GM12891 (cell line): Measurements from ENCODE around the gene MAP3K20.
"Not testable (repeated sequence)": the region's sequence is repeated elsewhere in the genome, so short reads cannot be mapped to it uniquely, and the experiment has no call there.

Experiments used
- DNase-seq: peaks from one replicate; pipeline ENCODE4 v3.0.0; 2011; ENCODE audit warnings: low spot score; ENCODE audit not compliant: insufficient read length
- FAIRE-seq: peaks from 2 replicates; lab custom pipeline; 2011; peaks lifted over from hg19 to GRCh38; lab: Jason Lieb, UNC
- PAX5 ChIP-seq: IDR thresholded peaks from 2 replicates; pipeline ENCODE4 v1.6.1; 2011; ENCODE audit warnings: low read length, moderate library complexity, mild to moderate bottlenecking; ENCODE audit not compliant: insufficient read depth, severe bottlenecking
- POLR2A ChIP-seq: IDR thresholded peaks from 2 replicates; pipeline ENCODE4 v1.6.1; 2011; ENCODE audit warnings: low read depth, low read length, control low read depth
- POLR2AphosphoS5 ChIP-seq: IDR thresholded peaks from 2 replicates; pipeline ENCODE4 v1.6.1; 2011; ENCODE audit warnings: low read depth, low read length, control low read depth
- POU2F2 ChIP-seq: IDR thresholded peaks from 2 replicates; pipeline ENCODE4 v1.6.1; 2011; ENCODE audit warnings: low read depth, mild to moderate bottlenecking, control low read depth, low read length, moderate library complexity
- SPI1 ChIP-seq: IDR thresholded peaks from 2 replicates; pipeline ENCODE4 v1.6.1; 2011; ENCODE audit warnings: low read depth, low read length, control low read depth
- TAF1 ChIP-seq: IDR thresholded peaks from 2 replicates; pipeline ENCODE4 v1.6.1; 2011; ENCODE audit warnings: low read depth, low read length, control low read depth

MAP3K20 gene

DNA sequence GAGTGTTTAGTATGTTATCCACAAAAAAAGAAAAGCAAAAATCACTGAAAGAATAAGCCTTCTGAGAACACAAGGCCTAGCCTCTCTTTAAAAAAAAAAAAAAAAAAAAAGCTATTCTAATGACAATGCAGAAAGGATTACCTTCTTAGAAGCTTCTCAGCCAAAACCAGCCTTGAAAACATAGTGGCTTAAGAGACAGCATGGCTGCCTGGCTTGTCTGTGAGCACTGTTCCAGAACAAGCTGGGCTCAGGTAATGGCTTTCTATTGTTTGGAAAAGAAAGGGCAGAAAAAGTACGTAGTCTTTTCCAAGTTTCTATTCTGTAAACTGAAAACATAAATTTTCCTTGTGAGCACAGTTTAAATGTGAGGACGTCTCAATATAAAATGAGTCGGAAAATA, 119.5 kb downstream of the MAP3K20 start:
- DNase-seq (no peak), FAIRE-seq (no peak)
- TF ChIP-seq SPI1 (no peak), POU2F2 (no peak), POLR2AphosphoS5 (no peak), PAX5 (no peak), TAF1 (no peak), POLR2A (no peak)

- DNase-seq (no peak), FAIRE-seq (no peak)
- no peak for TF ChIP-seq PAX5
- TF ChIP-seq POU2F2: no peak
- TF ChIP-seq POLR2A: no peak
- no peak for TF ChIP-seq TAF1
- TF ChIP-seq POLR2AphosphoS5: no peak
- TF ChIP-seq SPI1: no peak
Observed at GRCh38 chr2:173196080-173196479, 120.4 kb downstream of the MAP3K20 start.

- FAIRE-seq (no peak), DNase-seq (no peak)
- no peak for TF ChIP-seq POLR2AphosphoS5
- TF ChIP-seq PAX5: no peak
- TF ChIP-seq POU2F2: no peak
- no peak for TF ChIP-seq POLR2A
- no peak for TF ChIP-seq SPI1
- TF ChIP-seq TAF1: no peak
Observed at GRCh38 chr2:173196638-173197037, 121.0 kb downstream of the MAP3K20 start.

DNA sequence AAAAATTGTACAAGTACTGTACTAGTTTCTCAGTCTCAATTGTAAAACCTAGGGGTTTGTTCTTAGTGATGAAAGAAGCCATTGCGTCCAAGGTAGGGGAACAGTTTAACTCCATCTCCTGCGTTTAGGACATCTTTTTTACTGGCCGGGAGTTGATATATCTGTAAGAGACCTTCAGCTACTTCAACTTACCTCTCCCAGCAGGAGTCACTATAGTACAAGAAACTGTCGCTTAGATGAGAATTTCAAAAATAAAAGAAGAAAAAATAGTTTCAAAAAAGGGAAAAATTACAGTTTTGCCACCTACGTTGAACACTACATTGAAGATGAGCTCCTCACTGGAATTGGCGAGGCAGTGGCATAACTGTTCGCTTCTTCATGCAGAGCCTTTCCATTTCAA, 122.7 kb downstream of the MAP3K20 start:
- no peak for DNase-seq
- FAIRE-seq: no peak
- TF ChIP-seq POLR2A (no peak), PAX5 (no peak), TAF1 (no peak)

- DNase-seq: no peak
- no peak for FAIRE-seq
- TF ChIP-seq POU2F2 (no peak), POLR2AphosphoS5 (no peak), TAF1 (no peak), POLR2A (no peak), PAX5 (no peak), SPI1 (no peak)
Observed at GRCh38 chr2:173199294-173199693, 123.6 kb downstream of the MAP3K20 start.

DNA sequence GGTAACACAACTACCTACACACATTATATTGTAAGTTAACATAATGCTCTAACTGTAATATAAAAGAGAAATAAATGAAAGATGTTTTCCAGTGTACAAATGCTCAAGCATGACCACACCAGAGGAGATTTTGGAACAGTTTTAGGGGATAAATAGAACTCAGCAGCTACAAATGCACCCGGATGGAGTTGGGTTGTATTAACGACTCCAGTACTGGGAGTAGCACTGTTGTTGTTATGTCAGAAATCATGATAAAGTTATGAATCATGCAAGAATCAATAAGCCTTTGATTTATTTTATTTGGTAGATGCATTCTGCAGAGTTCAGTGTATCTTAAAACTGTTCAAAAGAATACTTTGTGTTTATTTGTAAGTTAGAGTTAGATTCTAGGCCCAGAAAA, 126.9 kb downstream of the MAP3K20 start:
- TF ChIP-seq TAF1 (no peak), SPI1 (no peak), POU2F2 (no peak), POLR2AphosphoS5 (no peak), PAX5 (no peak), POLR2A (no peak)
- FAIRE-seq (no peak), DNase-seq (no peak)

GRCh38 chr2:173204316-173204715, 128.7 kb downstream of the MAP3K20 start:
- FAIRE-seq (no peak), DNase-seq (no peak)
- TF ChIP-seq POU2F2 (no peak), POLR2A (no peak), POLR2AphosphoS5 (no peak), TAF1 (no peak), SPI1 (no peak), PAX5 (no peak)

DNA sequence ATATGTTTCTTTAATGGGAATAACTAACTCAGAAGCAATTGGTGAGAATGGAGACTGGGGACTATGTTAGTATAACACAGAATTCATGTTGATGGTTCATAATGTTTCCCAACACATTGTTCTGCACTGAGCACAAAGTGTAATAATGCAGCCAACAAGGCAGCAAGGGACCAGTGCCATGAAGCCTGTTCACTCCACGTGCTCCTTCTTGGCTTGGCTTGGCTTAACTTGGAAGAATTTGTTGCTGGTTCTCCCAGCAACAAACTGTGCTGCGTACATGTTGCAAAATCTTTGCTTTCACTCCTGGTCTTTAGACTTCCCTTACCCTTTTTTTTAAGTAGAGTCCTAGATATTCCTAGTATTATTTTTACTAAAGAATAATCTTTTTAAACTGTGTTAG, 129.7 kb downstream of the MAP3K20 start:
- FAIRE-seq (peak; percentile 16), DNase-seq (no peak)
- TF ChIP-seq TAF1 (no peak), POLR2A (no peak), PAX5 (no peak), SPI1 (no peak), POU2F2 (no peak), POLR2AphosphoS5 (no peak)

DNA sequence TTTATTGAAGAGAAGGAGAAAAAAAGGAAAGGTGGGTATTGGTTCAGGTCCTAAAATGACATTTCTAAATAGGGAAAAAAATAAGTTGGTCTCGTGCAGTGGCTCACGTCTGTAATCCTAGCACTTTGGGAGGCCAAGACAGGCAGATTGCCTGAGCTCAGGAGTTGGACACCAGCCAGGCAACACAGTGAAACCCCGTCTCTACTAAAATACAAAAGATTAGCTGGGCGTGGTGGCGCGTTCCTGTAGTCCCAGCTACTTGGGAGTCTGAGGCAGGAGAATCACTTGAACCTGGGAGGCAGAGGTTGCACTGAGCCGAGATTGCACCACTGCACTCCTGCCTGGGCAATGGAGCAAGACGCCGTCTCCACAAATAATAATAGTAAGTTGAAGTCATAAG, 131.5 kb downstream of the MAP3K20 start:
- DNase-seq, FAIRE-seq: not testable (repeated sequence)

- DNase-seq (peak; percentile 32), FAIRE-seq (peak; percentile 91)
- no peak for TF ChIP-seq POLR2AphosphoS5
- TF ChIP-seq POLR2A: no peak
- TF ChIP-seq PAX5: no peak
- TF ChIP-seq TAF1: no peak
- no peak for TF ChIP-seq POU2F2
- no peak for TF ChIP-seq SPI1
Observed at GRCh38 chr2:173210270-173211196, 134.9 kb downstream of the MAP3K20 start.
